Measurements from ENCODE around the gene FGF18.
"Not testable (repeated sequence)": the region's sequence is repeated elsewhere in the genome, so short reads cannot be mapped to it uniquely, and the experiment has no call there.

FGF18 gene

DNA sequence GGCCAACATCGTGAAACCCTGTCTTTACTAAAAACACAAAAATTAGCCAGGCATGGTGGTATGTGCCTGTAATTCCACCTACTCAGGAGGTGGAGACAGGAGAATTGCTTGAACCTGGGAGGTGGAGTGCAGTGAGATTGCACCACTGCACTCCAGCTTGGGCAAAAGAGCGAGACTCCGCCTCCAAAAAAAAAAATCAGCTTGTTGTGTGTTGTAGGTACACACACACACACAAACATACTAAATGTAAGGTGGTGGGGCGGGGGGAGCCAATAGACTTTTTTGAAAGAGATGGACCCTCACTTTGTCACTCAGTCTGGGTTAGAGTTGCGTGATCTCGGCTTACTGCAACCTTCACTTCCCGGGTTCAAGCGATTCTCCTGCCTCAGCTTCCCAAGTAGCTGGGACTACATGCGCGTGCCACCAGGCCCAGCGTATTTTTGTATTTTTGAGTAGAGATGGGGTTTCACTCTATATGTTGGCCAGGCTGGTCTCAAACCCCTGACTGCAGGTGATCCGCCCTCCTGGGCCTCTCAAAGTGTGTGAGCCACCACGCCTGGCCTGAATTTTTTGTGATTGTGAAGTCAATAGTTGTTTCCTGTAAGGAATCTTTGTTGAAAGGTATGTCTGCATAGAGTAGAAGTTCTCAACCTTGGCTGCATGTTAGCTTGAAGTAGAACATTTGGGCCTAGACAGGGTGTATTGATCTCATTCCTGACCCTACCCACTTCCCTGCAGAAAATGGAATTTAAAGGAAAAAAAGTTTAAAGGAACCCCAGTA, 18.1 kb upstream of the FGF18 start:
- no peak for DNase-seq

DNA sequence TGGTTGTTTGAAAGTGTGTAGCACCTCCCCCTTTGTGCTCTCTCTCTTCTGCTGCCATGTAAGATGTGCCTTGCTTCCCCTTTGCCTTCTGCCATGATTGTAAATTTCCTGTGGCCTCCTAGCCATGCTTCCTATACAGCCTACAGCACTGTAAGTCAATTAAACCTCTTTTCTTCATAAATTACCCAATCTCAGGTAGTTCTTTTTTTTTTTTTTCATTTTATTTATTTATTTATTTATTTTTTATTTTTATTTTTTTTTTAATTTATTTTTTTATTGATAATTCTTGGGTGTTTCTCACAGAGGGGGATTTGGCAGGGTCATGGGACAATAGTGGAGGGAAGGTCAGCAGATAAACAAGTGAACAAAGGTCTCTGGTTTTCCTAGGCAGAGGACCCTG, 16.7 kb upstream of the FGF18 start:
- not testable (repeated sequence) for DNase-seq

DNA sequence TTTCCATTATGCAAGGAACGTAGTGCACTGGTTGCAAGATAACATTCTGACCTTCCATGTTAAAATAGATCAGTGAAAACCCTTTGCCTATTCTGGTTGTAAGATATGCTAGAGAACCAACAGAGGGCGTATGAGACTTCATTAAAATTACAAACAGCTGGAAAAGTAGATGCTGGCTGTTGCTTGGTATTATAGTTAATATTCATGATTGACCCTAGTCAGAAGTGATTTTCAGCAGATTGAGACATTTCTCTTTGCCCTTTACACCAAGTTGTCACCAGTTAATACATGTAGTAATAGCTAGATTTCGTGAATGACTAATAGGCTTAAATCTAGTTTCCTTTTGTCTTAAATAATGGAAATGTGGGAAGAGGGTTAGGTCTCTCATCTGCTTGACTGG, 13.8 kb upstream of the FGF18 start:
- no peak for DNase-seq

DNA sequence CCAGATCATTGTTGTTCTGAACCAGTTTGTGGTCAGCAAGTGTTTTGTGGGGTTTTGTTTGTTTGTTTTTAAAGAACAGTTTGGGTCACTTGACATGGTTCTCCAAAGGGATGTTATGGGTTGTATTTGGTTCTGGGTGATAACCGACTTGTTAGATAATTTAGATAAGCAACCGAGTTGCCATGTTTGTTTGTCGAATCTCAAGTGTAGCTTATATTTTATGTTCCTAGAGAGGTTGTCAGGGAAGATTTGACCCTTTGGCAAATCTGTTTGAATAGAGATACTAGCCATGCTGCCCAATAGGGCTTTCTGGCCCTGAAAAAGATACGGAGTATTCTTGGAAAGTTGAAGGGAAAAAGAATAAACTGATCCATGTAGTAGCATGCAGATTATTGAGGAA, 12.2 kb upstream of the FGF18 start:
- no peak for DNase-seq

DNA sequence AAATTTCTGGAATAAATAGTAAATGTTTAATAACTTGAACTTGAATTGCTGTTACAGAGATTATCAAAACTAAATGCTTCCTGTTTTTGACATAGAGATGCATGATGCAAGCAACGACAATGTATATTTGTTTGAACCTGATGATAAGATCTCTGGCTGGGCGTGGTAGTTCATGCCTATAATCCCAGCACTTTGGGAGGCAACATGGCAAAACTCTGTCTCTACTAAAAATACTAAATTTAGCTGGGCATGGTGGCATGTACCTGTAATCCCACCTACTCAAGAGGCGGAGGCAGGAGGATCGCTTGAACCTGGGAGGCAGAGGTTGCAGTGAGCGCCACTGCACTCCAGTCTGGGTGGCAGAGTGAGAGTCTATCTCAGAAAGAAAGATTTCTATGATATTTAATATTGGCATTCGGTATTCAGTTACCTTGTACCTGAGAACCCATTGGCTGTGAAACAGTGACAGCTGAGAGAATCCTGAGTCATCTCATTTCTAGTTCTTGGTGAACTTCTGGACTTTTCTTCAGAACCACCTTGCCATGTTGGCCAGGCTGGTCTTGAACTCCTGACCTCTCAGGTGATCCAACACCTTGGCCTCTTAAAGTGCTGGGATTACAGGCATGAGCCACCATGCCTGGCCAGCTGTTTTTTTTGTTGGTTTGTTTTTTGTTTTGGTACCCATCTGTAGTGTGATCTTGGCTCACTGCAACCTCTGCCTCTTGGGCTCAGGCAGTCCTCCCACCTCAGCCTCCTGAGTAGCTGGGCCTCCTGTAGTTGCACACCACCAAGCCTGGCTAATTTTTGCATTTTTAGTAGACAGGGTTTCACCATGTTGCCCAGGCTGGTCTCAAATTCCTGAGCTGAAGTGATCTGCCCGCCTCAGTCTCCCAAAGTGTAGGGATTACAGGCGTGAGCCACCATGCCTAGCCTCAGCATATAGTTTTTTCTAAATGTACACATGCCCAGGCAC, 10.0 kb upstream of the FGF18 start:
- DNase-seq = no peak

DNA sequence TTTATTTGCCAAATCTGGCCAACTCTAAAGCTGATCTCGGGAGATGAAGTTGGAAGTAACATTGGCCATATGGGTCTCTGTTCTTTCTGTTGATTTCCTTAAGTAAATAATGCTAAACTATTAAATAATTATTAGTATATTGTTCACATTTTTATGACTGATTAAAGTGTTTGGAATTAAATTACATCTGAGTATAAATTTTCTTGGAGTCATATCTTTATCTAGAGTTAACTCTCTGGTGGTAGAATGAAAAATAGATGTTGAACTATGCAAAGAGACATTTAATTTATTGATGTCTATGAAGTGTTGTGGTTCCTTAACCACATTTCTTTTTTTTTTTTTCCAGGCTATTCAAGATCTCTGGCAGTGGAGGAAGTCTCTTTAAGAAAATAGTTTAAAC, 9.3 kb upstream of the FGF18 start:
- no peak for DNase-seq

DNA sequence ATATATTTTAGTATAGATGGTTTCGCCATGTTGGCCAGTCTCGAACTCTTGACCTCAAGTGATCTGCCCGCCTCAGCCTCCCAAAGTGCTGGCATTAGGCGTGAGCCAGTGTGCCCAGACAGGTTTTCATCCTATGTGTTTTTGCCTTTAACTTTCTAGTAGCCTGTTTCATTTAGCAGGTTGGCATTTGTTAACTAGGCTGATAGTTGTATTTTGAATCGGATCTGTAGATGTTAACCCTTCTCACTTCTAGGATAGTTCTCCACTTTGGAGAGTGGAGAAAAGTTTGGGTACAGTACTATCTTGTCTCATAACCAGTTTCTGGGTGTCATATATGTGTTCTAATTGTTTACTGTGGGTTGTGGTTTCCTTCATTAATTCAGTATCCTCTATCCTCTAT, 7.3 kb upstream of the FGF18 start:
- no peak for DNase-seq

DNA sequence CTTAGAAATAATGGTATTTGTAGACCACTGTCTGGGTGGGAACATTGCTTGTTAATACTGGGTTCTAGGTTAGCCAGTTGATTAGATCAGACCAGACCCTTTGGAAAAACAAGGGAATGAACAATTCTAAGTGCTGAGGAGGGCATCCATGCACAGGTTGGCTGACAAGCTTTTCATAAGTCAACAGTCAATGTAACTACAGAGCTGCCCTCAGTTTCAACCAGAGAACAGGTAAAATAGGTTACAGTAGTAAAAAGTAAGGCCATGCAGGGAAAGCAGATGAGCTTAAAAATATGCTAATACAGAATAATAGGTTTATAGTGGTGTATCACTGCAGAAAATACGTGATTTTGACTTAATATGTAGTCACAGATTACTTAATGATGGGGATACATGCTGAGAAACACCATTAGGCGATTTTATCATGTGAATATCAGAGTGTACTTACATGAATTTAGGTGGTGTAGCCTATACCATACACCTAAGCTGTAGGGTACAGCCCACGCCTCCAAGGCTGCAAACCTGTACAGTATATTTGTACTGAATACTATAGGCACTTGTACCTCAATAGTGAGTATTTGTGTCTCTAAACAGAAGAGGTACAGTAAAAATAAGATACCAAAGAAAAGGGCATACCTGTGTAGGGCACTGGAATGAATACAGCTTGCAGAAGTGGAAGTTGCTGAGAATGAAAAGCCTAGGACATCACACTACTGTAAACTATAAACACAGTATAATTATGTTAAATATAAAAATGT, 6.1 kb upstream of the FGF18 start:
- DNase-seq = no peak

DNA sequence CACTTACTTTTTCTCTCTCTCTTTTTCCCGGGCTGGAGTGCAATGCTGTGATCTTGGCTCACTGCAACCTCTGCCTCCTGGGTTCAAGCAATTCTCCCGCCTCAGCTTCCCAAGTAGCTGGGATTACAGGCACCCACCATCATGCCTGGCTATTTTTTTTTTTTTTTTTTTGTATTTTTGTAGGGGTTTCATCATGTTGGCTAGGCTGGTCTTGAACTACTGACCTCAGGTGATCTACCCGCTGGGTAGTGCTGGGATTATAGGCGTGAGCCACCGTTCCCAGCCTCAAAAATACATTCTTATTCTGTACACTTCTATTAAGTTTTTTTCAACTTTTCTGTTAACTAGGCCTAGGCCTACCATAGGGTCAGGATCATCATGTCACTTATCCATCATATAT, 5.5 kb upstream of the FGF18 start:
- not testable (repeated sequence) for DNase-seq

DNA sequence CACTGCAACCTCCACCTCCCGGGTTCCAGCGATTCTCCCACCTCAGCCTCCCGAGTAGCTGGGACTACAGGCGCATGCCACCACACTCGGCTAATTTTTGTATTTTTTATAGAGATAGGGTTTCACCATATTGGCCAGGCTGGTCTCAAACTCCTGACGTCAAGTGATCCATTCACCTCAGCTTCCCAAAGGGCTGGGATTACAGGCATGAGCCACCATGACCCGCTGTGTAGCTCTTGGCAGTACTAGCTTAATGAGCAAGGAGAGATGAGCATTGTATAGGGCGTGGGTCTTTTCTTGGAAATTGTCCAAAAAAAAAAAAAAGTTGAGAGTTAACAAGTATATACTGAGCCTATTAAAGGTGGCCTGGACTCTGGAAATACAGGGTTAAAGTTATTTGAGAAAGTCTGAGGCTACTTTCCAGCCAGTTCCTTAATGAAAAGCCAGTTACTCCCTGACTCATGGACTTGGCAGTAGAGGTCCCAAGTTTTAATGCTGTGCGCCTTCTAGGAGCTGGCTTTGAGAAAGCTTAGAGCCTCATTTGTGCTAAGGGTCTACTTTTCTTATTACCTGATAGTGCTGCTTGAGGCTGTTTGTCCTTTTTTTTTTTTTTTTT, 4.2 kb upstream of the FGF18 start:
- DNase-seq = no peak

DNA sequence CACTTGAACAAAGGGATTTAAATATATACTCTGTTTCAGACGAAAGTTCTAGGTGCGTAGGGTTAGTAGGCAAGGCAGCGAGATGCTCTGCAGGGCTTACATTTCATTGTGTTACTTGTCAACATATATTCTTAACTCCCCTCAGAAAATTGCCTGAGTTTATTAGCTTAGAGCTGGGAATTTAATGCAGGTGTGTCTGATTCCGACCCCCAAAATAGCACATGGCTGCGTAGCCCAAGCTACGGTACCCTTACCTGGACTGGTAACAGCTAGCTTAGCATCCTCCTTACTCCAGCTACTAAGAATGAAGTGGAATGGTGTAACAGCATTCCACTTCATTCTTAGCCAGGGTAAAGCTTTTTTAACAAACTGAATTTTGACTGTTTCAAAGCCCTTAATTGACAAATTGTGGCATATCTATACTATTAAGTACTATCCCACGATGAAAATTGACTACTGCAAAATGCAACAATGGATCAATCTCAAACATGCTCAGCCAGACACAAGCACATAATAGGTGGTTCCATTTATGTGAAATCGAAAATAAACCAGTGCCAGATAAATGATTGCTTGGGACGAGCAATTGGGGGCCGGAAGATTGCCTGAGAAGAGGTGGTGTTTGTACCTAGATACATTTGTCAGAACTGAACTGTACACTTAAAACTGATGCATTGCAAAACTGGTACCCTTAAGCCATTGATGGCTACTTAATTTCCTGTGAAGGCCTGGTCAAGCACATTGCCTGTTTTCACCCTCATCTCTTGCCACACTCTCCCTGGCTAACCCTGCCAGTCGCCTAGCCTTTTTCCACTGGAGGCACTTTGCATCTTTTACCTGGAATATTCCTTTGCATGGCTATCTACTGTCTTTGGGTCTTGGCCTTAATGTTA, 3.0 kb upstream of the FGF18 start:
- DNase-seq = no peak

DNA sequence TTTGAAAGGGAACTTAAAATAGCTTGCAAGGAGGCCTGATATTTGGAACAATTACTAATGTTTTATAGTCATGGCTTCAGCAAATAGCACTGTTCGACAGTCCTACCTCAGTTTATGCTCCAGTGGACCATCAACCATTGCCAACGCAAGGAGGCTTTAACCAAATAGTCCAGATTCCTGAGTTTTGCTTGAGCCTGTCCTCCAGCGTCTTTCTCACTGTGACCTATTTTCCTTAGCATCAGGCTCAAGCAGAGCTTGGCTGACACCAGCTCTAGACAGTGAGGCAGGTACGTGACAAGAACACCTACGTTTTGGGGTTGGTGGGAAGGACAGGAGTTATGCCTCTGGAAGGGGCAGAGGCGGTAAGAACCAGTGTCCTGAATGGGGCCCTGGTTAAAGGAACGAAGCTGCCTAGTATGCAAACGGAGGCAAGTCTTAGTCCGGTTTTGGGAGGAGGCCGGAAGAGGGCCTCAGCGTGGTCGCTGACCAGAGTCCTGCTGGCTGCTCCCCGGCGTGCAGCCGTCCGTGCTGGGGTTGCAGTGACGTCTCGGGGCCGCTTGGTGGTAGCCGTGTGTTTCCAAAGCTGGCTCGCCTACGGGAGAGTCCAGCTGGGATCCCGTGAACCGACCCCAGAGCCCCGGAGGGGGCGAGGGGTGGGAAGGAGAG, 998 bp upstream of the FGF18 start:
- DNase-seq = peak; percentile 25

DNA sequence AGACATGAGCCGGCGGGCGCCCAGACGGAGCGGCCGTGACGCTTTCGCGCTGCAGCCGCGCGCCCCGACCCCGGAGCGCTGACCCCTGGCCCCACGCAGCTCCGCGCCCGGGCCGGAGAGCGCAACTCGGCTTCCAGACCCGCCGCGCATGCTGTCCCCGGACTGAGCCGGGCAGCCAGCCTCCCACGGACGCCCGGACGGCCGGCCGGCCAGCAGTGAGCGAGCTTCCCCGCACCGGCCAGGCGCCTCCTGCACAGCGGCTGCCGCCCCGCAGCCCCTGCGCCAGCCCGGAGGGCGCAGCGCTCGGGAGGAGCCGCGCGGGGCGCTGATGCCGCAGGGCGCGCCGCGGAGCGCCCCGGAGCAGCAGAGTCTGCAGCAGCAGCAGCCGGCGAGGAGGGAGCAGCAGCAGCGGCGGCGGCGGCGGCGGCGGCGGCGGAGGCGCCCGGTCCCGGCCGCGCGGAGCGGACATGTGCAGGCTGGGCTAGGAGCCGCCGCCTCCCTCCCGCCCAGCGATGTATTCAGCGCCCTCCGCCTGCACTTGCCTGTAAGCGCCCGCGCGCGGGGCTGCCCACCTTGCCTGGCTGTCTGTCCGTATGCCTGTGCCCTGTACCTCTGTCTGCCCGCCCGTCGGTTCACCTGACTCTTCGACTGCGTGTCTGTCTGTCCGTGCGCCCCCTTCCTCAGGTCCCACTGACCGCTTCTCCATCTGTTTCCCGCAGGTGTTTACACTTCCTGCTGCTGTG, 412 bp downstream of the FGF18 start:
- no peak for DNase-seq

DNA sequence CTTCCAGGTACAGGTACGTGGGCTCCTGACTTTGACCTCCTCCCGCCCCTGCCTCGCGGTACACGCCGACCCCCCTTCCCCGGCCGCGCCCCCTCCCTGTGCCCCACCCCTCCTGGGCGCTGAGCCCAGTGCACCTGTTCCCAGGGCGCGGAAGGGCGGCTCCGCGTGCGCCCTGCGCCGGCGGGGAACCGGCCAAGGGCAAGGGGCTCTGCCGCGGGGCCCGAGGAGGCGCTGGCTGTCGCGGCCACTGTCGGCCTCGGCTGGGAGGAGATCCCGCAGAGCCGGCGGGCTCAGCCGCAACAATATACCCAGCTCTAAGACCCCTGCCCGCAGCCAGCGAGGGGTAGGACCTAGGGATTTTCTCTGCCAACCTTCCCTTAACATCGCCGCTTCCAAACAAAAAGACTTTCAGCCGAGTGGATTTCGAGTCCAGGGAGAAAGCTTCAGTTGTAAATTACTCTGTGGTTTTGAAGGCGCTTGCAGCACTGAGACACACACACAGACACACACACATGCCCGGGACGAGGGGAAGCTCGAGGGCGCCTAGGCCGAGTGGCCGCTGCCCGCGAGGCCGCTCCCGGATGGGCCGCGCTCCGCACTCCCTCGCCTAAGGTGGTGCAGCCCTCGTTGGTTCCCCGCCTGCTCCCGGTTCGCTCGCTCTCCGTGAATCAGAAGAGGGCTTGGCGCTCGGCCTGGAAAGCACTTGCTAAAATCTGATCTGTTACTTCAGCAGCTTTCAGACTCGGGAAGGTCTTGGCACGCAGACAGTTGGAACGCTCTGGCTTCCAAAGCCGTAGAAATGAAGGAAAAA, 1.2 kb downstream of the FGF18 start:
- DNase-seq = no peak

DNA sequence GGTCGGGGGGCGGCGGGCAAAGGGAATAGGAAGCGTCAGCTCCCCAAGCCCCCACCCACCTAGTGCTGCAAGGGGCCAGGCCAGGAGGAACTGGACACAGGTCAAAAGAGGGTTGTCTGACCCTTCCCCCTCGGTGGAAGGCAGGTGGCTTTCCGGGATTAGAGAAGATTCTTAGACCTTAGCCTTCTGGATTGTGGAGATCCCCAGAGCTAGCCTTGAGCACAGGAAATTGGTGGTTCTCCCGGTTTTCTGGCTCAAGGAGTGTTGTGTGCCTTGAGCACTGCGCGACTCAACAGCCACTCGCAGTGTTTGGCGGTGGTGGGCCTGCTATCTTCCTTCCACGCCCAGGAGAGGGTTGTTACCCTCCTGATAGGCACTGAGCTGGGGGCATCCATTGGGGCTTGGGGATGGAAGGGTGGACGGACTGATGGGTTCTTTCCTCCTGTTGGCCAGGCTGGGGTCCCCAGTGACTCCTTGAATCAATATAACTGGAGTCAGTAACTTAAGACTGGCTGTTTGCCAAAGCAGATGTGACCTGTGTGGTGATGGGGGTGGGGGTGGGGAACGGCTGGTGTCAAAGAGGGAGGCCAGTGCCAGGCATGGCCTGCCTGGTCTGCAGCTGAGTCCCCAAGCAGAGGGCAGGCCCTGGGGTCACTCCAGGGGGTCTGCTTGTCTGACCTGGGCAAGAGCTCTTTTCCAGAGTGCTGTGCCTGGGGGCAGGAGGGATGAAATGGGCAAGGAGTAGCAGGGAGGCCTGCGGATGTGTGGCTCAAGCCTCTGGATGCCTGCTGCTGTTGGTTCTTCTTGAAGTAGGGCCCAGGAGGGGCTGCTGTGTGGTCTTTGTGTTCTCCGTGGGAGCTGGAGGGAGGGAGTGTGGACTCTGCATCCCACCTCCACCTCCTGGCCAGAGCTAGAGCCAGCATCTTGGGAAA, 2.1 kb downstream of the FGF18 start:
- no peak for DNase-seq

DNA sequence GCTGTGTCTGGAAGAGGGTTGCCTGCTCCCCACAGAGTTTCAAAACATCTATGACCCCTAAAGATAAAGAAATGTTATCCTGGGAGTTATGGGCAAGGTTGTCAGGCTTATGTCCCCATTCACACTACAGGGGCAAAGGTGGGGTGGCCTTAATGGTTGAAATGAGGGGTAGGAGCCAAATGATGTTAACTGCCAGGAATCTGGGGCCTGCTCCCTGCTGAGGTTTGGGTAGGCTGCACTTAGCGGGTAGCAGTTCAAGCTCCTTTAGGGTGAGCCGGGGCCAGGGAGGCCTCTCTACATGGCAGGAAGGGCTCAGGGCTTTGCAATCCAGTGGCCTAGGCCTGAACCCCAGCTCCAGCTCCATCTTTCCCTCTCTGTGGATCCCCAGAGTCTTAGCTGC, 3.0 kb downstream of the FGF18 start:
- no peak for DNase-seq

DNA sequence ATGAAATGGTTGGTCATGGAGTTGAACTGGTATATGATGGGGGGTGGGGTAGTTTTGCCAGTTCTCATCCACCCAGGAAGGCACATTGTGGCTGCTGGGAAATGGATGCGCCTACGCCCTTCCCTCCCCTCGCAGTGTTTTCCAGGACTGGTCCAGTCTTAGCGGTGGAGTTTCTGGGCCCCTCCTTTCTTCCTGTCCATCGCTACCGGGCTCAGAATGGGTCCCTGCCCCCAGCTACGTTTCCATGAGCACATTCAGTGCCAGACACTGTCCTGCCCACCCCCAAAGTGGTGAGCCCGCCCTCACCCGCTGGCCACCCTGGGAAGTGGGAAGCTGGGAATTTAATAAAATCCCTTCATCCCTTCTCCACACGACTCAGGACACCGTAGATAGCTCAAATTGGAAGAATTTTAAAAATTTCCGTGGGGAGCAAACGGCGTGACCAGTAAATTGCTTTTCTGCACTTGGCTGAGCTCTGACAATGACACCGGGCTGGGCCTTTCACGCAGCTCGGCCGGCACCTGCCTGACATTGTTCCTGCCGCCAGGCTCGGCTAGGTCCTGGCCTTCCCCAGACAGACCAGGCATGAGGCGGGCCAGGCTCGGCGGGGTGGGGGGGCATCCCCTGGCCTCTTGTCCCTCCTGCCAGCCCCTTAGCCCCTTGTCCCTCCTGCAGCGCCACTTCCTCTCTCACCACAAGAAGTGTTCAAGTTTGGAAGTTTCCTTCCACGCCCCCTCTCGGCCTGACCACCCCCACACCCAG, 3.6 kb downstream of the FGF18 start:
- no peak for DNase-seq

DNA sequence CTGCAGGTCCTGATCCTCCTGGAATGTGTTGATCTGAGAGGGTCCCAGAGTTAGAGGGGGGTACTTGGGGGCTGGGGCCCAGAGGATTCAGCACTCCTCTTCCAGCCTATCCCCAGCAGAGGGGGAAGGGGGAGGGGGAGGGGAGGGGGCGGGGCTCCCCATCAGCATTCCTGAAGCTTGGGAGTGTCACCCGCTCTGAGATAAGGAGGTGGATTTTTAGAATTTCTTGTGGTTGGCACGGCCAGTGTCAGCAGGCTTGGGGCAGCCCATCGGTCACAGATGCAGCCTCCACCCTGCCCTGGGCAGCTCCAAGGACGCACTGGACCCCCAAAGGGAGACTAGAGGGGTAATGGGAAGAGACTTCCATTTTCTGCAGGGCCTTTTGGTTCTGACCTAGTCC, 5.3 kb downstream of the FGF18 start:
- no peak for DNase-seq

Data from activated gamma-delta T cell treated with Interleukin-2 at 50 U/mL for 16 hours (primary cell).